Measurements from ENCODE around the gene KLHL34.

Gene KLHL34

GRCh38 chrX:21657318-21658151 lies 595 bp downstream of the KLHL34 start:
- DNase-seq (ENCODE audit: low read depth), result no peak
- TF ChIP-seq CTCF (IDR thresholded peaks at IDR 0.05; ENCODE audit: low read length, missing control alignments), result no peak
- no peak overlapping the region for H3K4me3 ChIP-seq (replicated peaks; ENCODE audit: low read depth, low read length)

- DNase-seq (ENCODE audit: low read depth), result no peak
- H3K4me3 ChIP-seq (replicated peaks; ENCODE audit: low read depth, low read length), result no peak overlapping the region
- TF ChIP-seq CTCF (IDR thresholded peaks at IDR 0.05; ENCODE audit: low read length, missing control alignments), result no peak
Observed at GRCh38 chrX:21656587-21657317, 1.4 kb downstream of the KLHL34 start.

- TF ChIP-seq CTCF (IDR thresholded peaks at IDR 0.05; ENCODE audit: low read length, missing control alignments), result no peak
- no peak overlapping the region for H3K4me3 ChIP-seq (replicated peaks; ENCODE audit: low read depth, low read length)
- DNase-seq (ENCODE audit: low read depth), result no peak
Observed at GRCh38 chrX:21655901-21656586, 2.1 kb downstream of the KLHL34 start.

GRCh38 chrX:21645886-21646285 lies 12.2 kb downstream of the KLHL34 start:
- no peak for TF ChIP-seq CTCF (IDR thresholded peaks at IDR 0.05; ENCODE audit: low read length, missing control alignments)
- no peak for DNase-seq (ENCODE audit: low read depth)
- H3K4me3 ChIP-seq (replicated peaks; ENCODE audit: low read depth, low read length), result no peak overlapping the region

- TF ChIP-seq CTCF (IDR thresholded peaks at IDR 0.05; ENCODE audit: low read length, missing control alignments), result no peak
- no peak overlapping the region for H3K4me3 ChIP-seq (replicated peaks; ENCODE audit: low read depth, low read length)
- DNase-seq (ENCODE audit: low read depth), result no peak
Observed at GRCh38 chrX:21645431-21645830, 12.7 kb downstream of the KLHL34 start.

GRCh38 chrX:21639775-21640174 lies 18.4 kb downstream of the KLHL34 start:
- TF ChIP-seq CTCF (IDR thresholded peaks at IDR 0.05; ENCODE audit: low read length, missing control alignments), result no peak
- no peak for DNase-seq (ENCODE audit: low read depth)
- H3K4me3 ChIP-seq (replicated peaks; ENCODE audit: low read depth, low read length), result no peak overlapping the region

Data from fibroblast of pulmonary artery (primary cell).